ENCODE measurements around the gene ERMAP.
A peak's percentile ranks its signal among the peaks of the same experiment; 100 is the strongest.

ERMAP gene, protein sequence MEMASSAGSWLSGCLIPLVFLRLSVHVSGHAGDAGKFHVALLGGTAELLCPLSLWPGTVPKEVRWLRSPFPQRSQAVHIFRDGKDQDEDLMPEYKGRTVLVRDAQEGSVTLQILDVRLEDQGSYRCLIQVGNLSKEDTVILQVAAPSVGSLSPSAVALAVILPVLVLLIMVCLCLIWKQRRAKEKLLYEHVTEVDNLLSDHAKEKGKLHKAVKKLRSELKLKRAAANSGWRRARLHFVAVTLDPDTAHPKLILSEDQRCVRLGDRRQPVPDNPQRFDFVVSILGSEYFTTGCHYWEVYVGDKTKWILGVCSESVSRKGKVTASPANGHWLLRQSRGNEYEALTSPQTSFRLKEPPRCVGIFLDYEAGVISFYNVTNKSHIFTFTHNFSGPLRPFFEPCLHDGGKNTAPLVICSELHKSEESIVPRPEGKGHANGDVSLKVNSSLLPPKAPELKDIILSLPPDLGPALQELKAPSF

DNA sequence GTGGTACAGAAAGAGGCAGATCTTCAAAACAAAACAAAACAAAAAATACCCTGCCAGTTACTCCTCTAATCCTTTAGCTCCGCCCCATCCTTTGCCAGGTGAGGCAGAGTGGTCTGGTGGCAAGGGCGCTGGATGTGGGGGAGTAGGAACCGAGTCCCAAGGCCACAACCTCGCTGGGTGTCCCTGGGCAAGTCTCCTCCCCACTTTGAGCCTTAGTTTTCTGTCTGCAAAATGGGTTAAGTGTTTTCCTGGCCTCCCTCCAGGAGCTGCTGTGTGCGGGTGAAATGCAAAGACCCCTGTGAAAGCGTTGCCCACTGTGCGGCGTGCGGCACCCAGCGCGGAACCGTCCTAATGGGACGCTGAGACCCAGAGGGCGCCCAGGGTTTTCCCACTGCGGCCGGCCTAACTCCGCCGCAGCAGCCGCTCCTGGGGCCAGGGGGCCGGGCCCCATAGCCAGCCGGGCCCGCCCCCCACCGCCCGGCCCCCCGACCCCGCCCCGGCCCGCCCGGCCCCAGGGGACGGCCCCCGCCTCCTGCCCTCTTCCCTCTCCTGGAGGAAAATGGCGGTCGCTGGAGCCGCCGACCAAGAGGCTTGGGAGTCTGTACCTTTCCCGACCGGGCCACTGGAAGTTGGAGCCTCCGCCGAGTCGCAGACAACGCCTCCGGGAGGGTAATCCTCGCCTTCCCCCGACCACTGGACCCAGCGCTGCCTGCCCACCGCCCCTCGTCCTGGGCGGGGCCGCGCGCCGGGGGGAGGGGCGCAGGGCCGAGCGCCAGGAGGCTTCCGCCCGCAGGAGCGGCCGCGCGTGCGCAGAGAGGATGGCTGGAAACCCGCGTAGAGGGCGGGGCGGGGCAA, at the start of gene ERMAP, which contains the start of gene SVBP:
Gene ERMAP, plus strand, starts transcription at position 538 of the 855 bp plus-strand sequence. CDS start 13,327 bp downstream, outside the sequence.
Gene SVBP, minus strand, starts transcription at position 813 of the 855 bp plus-strand sequence. CDS start 853 bp downstream, outside the sequence.
- no peak for TF ChIP-seq CREB1 (IDR thresholded peaks at IDR 0.05; ENCODE audit: low read depth)
- TF ChIP-seq CEBPB (IDR thresholded peaks at IDR 0.05), result no peak
- peak; percentile 72 for TF ChIP-seq TAF1 (IDR thresholded peaks at IDR 0.05; ENCODE audit: low read depth)
- TF ChIP-seq YY1 (IDR thresholded peaks at IDR 0.05; ENCODE audit: low read depth), result peak; percentile 87
- TF ChIP-seq USF1 (IDR thresholded peaks at IDR 0.05), result no peak
- TF ChIP-seq, protein P1, sequence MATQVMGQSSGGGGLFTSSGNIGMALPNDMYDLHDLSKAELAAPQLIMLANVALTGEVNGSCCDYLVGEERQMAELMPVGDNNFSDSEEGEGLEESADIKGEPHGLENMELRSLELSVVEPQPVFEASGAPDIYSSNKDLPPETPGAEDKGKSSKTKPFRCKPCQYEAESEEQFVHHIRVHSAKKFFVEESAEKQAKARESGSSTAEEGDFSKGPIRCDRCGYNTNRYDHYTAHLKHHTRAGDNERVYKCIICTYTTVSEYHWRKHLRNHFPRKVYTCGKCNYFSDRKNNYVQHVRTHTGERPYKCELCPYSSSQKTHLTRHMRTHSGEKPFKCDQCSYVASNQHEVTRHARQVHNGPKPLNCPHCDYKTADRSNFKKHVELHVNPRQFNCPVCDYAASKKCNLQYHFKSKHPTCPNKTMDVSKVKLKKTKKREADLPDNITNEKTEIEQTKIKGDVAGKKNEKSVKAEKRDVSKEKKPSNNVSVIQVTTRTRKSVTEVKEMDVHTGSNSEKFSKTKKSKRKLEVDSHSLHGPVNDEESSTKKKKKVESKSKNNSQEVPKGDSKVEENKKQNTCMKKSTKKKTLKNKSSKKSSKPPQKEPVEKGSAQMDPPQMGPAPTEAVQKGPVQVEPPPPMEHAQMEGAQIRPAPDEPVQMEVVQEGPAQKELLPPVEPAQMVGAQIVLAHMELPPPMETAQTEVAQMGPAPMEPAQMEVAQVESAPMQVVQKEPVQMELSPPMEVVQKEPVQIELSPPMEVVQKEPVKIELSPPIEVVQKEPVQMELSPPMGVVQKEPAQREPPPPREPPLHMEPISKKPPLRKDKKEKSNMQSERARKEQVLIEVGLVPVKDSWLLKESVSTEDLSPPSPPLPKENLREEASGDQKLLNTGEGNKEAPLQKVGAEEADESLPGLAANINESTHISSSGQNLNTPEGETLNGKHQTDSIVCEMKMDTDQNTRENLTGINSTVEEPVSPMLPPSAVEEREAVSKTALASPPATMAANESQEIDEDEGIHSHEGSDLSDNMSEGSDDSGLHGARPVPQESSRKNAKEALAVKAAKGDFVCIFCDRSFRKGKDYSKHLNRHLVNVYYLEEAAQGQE (IDR thresholded peaks at IDR 0.05; ENCODE audit: low read depth), result no peak
- no peak for TF ChIP-seq EGR1 (IDR thresholded peaks at IDR 0.05)
- TF ChIP-seq TEAD4 (IDR thresholded peaks at IDR 0.05), result no peak
- no peak for TF ChIP-seq RAD21 (IDR thresholded peaks at IDR 0.05; ENCODE audit: low read depth)
- TF ChIP-seq TCF12 (IDR thresholded peaks at IDR 0.05; ENCODE audit: low read depth), result no peak; the same call in 1 of the 2 replicates
- no peak for TF ChIP-seq FOXM1 (IDR thresholded peaks at IDR 0.05; ENCODE audit: borderline replicate concordance, low read depth)
- peak; percentile 50; the same call in 1 of the 2 replicates for TF ChIP-seq NFIC (IDR thresholded peaks at IDR 0.05)
- TF ChIP-seq, protein P2, sequence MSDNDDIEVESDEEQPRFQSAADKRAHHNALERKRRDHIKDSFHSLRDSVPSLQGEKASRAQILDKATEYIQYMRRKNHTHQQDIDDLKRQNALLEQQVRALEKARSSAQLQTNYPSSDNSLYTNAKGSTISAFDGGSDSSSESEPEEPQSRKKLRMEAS (IDR thresholded peaks at IDR 0.05), result 0 out of 2 replicates have a peak, but pooled peaks have one; percentile 41
- no peak; the same call in 1 of the 2 replicates for TF ChIP-seq EP300 (IDR thresholded peaks at IDR 0.05; ENCODE audit: borderline replicate concordance)
- peak; percentile 33; the same call in 1 of the 2 replicates for TF ChIP-seq ZBTB7A (IDR thresholded peaks at IDR 0.05; ENCODE audit: low read depth)

DNA sequence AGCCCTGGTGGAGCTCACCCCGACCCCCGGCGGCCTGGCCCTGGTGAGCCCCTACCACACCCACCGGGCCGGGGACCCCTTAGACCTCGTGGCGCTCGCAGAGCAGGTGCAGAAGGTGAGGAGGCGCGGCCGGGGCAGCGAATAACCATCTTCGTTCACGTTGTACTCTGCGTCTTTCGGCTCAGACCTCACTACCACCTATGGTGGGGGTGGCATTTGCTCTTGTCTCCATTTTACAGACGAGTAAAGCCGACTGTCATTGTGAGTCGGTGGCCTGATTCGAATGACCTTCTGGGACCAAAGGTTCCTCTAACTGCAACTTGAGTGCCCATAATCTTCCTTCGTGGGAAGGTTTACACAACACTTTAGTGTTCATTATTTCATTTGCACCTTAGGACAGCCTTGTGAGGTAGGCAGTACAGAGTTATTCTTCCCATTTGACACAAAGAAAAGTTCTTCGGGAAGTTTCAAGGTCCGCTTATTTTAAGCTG, 49.4 kb upstream of the ERMAP start:
- TF ChIP-seq, protein P2 (IDR thresholded peaks at IDR 0.05), result peak; percentile 61; the same call in 1 of the 2 replicates
- TF ChIP-seq CEBPB (IDR thresholded peaks at IDR 0.05) (no peak), FOXM1 (IDR thresholded peaks at IDR 0.05; ENCODE audit: borderline replicate concordance, low read depth) (no peak), TCF12 (IDR thresholded peaks at IDR 0.05; ENCODE audit: low read depth) (no peak), CREB1 (IDR thresholded peaks at IDR 0.05; ENCODE audit: low read depth) (no peak), EGR1 (IDR thresholded peaks at IDR 0.05) (no peak), ZBTB7A (IDR thresholded peaks at IDR 0.05; ENCODE audit: low read depth) (0 out of 2 replicates have a peak, but pooled peaks have one; percentile 73)

DNA sequence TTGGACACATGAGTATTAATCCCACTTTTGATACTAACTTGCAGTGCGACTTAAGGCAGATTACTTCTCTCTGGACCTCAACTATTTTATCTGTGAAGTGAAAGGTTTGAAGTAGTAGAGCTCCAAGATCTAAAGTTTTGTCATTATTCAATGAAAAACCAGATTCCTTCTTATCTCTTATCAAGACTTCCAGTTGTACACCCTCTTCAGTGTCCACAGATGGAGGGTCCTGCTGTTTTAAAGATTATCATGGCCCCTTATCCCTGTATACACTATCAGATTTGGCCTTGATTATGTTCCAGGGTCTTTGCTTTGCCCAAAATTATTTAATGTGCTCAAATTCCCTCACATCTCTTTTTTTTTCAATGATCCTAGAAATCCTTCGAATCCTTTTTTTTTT, 48.8 kb upstream of the ERMAP start:
- TF ChIP-seq, protein P2 (IDR thresholded peaks at IDR 0.05), result no peak
- TF ChIP-seq TEAD4 (IDR thresholded peaks at IDR 0.05) (no peak), YY1 (IDR thresholded peaks at IDR 0.05; ENCODE audit: low read depth) (no peak), RAD21 (IDR thresholded peaks at IDR 0.05; ENCODE audit: low read depth) (no peak), NFIC (IDR thresholded peaks at IDR 0.05) (no peak)

DNA sequence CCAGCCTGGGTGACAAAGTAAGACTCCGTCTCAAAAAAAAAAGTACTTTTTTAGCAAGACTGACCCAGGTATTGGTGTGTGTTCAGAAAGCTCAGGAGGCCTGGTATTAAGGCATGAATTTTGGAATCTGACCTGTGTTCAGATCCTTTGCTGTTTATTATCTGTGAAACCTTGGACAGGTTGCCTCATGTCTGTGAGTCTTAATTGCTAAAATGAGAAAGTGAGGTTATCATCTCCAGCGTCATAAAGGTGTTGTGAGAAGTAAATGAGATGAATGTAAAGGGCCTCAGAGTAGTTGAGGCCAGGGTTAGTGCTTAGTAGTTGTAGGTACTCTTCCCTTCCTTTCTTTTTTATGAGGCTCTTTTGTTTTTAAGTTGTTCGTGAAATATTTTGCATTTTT, 47.1 kb upstream of the ERMAP start:
- TF ChIP-seq EGR1 (IDR thresholded peaks at IDR 0.05) (no peak), TCF12 (IDR thresholded peaks at IDR 0.05; ENCODE audit: low read depth) (no peak), FOXM1 (IDR thresholded peaks at IDR 0.05; ENCODE audit: borderline replicate concordance, low read depth) (no peak), TAF1 (IDR thresholded peaks at IDR 0.05; ENCODE audit: low read depth) (no peak), YY1 (IDR thresholded peaks at IDR 0.05; ENCODE audit: low read depth) (no peak), USF1 (IDR thresholded peaks at IDR 0.05) (no peak), CREB1 (IDR thresholded peaks at IDR 0.05; ENCODE audit: low read depth) (no peak), CEBPB (IDR thresholded peaks at IDR 0.05) (no peak), EP300 (IDR thresholded peaks at IDR 0.05; ENCODE audit: borderline replicate concordance) (no peak)

DNA sequence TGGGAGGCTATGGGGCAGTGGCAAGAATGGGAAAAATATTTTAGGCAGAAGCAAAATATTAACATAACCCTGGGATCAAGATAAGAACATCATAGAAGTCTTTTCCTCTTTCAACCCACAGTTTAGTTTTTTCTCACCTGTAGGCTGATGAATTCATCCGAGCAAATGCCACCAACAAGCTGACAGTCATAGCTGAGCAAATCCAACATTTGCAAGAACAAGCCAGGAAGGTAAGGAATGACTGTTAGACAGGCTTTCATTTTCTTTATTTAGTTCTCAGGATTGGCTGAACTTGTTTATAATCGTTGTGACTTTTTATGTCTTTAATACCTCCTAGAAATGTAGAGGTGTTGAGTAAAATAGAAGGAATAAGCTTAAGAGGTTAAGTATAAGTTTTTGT, 43.5 kb upstream of the ERMAP start:
- TF ChIP-seq EGR1 (IDR thresholded peaks at IDR 0.05), result no peak
- TF ChIP-seq EP300 (IDR thresholded peaks at IDR 0.05; ENCODE audit: borderline replicate concordance), result no peak
- no peak for TF ChIP-seq CREB1 (IDR thresholded peaks at IDR 0.05; ENCODE audit: low read depth)
- TF ChIP-seq ZBTB7A (IDR thresholded peaks at IDR 0.05; ENCODE audit: low read depth), result no peak
- no peak for TF ChIP-seq NFIC (IDR thresholded peaks at IDR 0.05)
- no peak for TF ChIP-seq USF1 (IDR thresholded peaks at IDR 0.05)
- no peak for TF ChIP-seq CEBPB (IDR thresholded peaks at IDR 0.05)
- TF ChIP-seq, protein P1 (IDR thresholded peaks at IDR 0.05; ENCODE audit: low read depth), result no peak
- no peak for TF ChIP-seq TAF1 (IDR thresholded peaks at IDR 0.05; ENCODE audit: low read depth)
- TF ChIP-seq YY1 (IDR thresholded peaks at IDR 0.05; ENCODE audit: low read depth), result no peak
- no peak for TF ChIP-seq TCF12 (IDR thresholded peaks at IDR 0.05; ENCODE audit: low read depth)
- TF ChIP-seq, protein P2 (IDR thresholded peaks at IDR 0.05), result no peak
- no peak for TF ChIP-seq RAD21 (IDR thresholded peaks at IDR 0.05; ENCODE audit: low read depth)
- no peak for TF ChIP-seq FOXM1 (IDR thresholded peaks at IDR 0.05; ENCODE audit: borderline replicate concordance, low read depth)
- TF ChIP-seq TEAD4 (IDR thresholded peaks at IDR 0.05), result no peak

All from Ishikawa (cell line).